RCC 7860 (cell line): ENCODE measurements around the gene PRUNE1.

Experiments used
- DNase-seq: peaks from one replicate; pipeline ENCODE4 v3.0.0-alpha.2; 2015; ENCODE audit warnings: low spot score
- FAIRE-seq: peaks from 2 replicates; lab custom pipeline; 2012; peaks lifted over from hg19 to GRCh38; lab: Jason Lieb, UNC

The PRUNE1 gene

DNA sequence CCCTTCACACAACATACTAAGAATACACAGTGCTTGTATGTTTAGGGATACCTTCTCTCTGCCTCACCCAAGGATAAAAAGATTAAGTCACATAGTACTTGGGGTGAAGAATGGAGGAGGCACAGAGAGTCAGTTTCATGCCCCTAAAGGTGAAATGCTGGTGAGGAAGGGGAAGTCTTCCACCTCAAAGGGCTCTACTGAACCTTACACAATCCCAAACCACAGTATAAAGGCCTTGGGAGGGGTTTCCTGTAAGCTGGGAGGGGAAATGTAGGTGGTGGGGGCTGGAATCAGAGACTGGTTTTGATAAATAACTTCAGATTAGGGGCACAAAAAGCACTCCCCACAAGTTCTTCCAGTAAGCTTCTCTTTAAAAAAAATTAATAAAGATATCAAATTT, 5.1 kb upstream of the PRUNE1 start:
- DNase-seq (no peak), FAIRE-seq (no peak)

DNA sequence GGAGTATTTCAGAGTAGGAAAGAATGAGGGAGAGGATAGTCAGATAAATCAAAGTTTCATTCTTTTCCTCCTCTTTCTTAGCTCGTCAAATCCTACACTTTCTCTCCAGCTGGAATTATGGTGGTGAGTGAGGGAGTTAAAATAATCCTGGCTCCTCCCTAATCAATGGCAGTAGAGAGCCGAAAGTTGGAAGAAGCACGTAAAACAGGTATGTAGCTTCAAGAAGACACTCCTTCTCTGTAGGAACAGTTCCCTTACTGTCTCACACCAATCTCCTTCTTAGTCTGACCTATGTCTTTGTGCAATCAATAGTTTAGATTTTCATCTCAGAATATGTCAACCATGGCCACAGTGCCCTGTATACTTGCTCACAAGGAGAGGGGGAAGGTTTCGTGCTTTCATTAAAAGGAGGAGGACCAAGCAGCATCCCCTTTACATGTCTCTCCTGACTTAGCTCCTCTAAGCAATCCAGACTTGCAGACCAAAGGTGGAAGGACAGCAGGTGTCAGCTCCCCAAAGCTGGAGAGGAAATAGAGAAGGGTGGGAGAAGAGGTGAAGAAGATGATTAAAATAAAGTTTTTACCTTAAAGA, 2.4 kb upstream of the PRUNE1 start:
- no peak for FAIRE-seq
- DNase-seq: no peak

DNA sequence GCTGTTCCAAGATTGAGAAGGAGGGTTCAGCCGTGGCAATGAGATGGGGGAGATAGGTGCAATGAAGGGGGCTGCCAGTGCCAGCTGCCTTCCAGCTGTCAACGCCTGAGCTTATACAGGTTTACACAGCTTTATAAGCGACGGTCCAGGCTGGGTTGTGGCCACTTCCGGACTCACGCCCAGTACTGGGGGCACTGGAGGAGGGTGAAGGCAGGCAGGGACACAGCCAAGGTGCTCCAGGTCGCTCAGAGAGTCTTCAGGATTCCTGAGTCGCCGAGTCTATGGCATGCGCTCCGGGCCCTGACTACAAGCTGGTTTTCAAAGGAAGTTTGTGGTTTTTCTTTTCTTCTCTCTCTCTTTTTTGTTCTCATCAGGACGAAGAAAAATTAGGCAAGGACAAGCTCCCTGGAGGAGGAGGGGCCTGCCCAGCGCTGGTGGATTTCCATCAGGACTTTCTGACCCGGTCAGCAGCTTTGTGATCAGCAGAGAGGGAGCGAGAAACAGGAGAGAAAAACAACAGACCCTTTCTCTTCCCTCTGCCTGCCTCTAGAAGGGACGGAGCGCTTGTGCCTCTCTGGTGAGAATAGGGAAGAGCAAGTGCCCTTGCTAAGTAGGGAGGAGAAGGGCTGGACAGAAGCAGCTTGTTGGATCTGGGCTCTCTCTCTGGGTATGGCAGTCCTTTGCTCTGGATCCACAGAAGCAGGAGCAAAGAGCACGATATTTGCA, 1.8 kb upstream of the PRUNE1 start, which contains the start of gene MINDY1:
MINDY1 (minus strand) TSS at position 576 of the 726 bp plus-strand sequence. CDS start 4,285 bp downstream, outside the sequence.
- FAIRE-seq (peak; percentile 24), DNase-seq (peak; percentile 78)

DNA sequence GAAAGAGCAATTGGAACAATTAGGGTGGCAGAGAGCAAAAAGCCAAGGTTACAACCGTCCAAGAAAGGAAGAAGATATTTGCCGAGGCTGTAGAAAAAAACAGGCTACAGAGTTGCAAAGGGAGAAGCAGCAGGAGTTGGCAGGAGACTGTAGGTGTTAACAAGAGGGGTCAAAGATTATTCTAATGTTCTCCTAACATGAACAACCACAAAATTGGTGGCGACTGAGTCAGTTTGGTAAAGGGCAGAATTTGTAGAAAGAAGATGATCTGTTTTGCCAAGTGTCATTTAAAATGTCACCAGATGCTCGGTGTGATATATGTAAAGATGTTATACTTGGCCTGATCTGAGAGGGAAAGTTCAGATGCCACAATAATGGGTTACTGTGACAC, 401 bp upstream of the PRUNE1 start:
- FAIRE-seq: no peak
- DNase-seq: no peak

DNA sequence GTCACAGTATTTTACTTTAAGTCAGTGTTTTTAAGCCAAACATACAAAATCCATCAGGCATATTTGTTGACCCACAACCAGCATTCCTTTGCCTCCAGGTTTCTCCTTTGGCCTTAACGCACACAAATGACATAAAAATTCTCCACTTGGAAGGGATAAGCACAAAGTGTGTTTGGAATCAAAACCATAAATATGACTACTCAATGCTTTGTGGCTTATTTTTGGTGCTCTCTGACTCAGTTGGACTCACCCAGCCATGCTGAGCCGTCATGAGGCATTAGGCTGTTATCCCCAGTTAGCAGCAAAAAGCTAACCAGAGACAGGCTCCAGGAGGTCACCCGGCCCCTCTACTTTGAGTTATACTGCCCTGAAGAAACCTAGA, 948 bp downstream of the PRUNE1 start:
- DNase-seq: peak; percentile 51
- no peak for FAIRE-seq

DNA sequence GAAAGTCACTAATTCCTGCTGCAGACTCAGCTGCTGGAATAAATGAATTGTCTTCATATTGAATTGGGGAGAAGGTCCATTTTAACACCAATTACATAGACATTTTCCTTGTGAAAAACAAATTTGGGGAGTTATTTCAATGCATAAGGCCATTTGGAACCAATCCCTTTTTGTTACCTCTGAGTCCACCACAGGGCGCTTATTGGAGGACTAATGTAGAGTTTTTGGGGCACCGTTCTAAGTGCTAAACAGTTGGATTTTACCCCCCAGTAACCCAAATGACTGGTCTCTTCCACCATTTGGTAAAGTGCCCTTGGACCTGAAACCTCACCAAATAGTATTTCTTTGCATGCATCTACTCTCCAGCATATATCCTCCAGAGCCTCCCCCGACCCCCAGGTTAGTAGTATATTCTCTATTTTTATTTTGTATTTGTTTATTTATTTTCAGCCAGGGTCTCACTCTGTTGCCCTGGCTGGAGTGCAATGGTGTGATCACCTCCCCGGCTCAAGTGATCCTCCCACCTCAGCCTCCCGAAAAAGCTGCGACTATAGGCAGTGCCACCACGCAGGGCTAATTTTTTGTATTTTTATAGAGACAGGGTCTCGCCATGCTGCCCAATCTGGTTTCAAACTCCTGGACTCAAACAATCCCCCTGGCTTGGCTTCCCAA, 1.6 kb downstream of the PRUNE1 start:
- FAIRE-seq: no peak
- DNase-seq: no peak

DNA sequence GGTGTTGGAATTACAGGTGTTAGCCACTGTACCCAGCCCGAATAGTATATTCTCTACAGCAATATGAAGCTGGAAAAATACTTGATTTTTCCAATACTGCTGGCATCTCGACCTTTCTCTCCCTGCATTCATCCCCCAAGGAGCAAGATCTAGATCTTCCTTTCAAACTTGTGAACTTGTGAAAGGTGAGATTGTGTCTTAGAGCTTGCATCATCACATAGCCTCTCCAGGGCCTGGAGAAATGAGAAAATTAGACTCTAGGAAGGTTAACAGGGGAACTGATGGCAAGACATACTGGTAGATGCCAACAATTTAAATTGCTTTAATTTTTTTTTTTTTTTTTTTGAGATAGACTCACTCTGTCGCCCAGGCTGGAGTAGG, 2.1 kb downstream of the PRUNE1 start:
- FAIRE-seq (no peak), DNase-seq (no peak)

DNA sequence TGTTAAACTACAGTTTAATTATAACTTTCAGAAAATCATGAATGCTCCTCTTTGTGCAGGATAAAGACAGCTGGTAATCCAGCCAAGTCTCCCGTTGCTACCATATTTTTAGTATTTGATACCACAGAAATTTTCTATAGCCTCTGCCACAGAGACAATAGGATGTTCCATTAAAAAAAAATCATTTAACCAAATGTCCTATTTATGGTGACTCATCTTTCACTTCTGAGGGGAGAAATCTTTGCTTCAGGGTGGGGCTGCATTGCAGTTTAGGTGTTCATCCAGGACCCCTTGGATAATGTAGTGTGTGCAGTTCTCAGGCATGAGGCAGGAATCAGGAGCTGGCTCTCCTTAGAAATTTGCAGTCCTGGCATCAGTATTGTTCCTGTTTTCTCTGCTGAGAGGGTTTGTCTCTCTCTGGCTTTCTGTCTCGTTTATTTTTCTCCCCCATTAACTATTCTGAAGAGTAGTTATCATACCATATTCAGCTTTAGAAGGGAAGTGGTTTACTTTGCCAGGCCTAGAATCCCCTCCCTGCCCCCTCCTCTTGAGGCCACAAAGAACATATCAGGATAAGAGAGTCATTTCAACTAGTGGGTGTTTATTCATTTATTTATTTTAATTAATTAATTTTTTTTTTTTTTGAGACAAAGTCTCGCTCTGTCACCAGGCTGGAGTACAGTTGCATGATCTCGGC, 3.1 kb downstream of the PRUNE1 start:
- no peak for FAIRE-seq
- DNase-seq: no peak

DNA sequence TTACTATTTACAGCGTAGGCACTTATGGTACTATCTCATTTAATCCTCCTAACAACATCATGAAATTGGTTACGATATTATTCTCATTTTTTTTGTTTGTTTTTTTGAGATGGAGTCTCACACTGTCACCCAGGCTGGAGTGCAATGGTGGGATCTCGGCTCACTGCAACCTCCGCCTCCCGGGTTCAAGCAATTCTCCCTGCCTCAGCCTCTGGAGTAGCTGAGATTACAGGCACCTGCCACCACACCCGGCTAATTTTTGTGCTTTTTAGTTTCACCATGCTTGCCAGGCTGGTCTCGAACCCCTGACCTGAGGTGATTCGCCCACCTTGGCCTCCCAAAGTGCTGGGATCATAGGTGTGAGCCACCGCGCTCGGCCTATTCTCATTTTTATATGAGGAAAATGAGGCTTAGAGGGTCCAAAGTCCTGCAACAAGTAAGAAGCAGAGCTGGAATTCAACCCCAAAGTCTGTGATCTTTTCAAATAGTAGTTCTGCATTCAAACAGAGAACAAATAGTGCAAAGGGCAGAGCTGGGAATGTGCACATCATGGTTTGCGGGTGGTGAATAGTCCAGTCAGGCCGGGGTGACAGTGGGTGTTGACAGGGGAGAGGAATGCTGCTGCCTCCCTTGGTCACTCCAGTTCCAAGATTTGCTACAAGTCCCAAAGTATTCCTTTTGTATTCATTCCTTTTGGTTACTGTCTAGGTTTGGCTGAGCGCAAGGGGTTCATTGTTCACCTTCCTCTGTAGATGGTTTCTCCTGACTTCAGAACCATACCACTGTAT, 4.6 kb downstream of the PRUNE1 start:
- no peak for DNase-seq
- FAIRE-seq: no peak

DNA sequence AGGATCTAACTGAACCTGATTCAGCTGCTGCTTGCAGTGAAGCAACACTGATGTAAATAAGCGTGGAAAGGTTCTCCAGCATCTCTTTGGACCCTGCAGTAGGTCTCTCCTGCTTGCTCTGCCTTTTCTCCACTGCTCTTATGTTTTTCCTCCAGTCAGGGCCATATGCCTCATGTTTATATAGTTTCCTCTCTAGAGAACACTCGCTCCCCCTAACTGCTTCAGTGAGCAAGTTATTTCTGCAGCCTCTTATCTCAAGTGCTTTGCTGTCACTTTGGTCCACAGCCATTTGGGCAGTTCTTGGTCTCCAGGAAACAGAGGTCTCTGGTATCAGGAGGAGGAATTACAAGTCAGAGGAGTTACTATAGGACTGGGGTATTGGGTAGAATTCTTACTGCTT, 5.3 kb downstream of the PRUNE1 start:
- FAIRE-seq: no peak

DNA sequence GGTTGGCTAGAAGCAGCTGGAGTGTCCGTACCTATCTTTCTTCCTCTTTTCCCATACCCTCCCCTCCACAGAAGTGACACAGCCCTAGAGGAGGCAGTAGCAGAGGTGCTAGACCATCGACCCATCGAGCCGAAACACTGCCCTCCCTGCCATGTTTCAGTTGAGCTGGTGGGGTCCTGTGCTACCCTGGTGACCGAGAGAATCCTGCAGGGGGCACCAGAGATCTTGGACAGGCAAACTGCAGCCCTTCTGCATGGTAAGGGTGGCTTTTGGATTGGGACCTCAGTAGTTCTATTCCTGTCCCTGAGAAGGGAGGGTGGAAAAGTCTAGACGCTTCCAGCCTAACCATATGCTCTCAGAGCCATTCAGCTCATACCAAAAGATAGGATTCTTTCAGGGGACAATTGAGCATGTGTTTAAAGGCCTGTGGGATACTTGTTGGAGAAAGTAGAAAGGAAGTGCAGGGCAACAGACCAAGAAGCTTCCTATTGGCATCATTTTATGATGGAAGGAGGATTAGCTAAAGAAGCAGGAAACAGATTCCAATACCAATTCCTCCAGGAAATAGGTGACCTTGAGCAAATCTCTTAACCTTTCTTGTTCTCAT, 16.4 kb downstream of the PRUNE1 start:
- FAIRE-seq (no peak), DNase-seq (peak; percentile 33)

More for the DNA sequence above, 5.3 kb downstream of the PRUNE1 start:
- no peak for DNase-seq

DNA sequence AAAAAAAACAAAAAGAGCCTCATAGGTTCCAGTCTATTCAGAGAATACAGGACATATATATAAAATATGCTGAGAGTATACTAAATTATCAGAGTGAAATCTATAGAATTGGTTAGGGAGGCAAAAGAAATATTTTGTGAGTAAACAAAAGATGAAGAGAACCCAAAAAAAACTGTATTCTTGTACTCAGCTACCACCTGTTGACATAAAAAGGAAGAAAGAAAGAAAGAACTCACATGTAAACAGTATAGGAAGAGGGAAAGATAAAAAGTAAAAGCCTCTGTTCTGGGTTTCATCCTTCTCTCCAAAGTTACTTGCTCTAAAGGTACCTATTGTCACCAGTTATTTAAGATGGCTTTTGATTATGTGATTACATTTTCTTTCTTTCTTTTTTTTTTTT, 18.2 kb downstream of the PRUNE1 start:
- DNase-seq (no peak), FAIRE-seq (no peak)

DNA sequence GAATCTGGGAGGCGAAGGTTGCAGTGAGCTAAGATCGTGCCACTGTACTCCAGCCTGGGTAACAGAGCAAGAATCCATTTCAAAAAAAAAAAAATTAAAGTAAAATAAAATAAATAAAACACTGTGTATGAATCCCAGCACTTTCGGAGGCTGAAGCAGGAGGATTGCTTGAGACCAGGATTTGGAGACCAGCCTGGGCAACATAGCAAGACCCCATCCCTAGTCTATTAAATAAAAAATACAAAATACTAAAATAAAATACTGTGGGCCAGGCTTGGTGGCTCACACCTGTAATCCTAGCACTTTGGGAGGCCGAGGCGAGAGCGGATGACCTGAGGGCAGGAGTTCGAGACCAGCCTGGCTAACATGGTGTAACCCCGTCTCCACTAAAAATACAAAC, 23.9 kb downstream of the PRUNE1 start:
- FAIRE-seq (no peak), DNase-seq (no peak)

DNA sequence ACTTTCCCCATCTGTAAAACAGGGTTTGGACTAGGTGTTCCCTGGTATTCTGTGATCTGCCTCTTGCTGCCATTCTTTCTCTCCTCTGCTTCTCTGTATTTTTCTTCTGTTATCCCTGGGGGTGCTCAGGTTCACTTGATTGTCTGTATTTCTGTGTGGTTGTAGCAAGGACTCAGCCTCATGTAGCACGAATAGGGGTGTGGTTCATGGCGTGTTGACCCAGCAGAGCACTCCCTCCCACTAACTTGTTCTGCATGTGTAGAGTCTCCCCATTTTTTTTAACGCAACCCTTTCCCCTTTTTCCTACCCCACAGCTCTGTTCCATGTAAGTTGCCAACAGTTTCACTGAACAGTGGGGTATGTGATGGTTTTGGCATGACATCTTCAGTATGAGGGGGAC, 26.9 kb downstream of the PRUNE1 start:
- FAIRE-seq: no peak
- DNase-seq: no peak

DNA sequence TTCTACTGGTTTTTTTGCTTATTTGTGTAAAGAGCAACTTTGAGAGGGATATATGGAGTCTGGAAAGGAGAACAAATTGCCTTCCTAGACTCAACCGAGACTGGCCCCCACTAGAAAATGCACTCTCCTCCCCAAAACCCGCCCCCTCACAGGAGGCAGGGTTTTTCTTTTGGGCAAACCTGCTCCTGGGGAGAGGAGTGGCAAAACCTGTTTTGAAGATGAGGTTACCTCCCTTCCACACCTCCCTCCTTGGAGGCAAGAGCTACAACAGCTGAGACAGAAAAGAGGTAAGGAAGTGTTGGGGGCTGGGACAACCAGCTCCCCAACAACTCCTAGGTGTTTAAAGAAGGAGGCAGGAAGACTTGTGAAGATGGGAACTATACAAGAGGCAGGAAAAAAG, 28.1 kb downstream of the PRUNE1 start, which contains the start of gene BNIPL:
BNIPL (plus strand) TSS at position 231 of the 400 bp plus-strand sequence; CDS start at position 371, 140 bp downstream.
- no peak for DNase-seq
- no peak for FAIRE-seq

DNA sequence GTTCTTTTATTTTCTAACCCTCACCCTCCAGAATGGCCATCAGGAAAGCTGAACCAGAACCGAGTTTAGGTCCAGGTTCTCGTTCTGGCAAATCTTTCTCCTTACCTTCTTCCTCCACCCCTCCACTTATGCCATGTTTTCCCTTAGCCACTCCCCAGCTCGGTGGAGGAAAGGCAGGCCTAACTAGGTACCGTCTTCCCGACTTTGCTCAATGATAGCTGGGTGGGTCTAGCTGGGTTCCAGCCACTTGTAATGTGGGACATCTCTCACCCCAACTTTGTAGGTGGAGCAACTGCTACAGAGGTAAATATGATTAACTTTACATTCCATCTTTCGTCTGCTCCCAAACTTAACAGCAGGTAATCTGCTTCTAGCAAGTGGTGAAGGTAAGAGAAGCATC, 28.8 kb downstream of the PRUNE1 start:
- DNase-seq (no peak), FAIRE-seq (no peak)

DNA sequence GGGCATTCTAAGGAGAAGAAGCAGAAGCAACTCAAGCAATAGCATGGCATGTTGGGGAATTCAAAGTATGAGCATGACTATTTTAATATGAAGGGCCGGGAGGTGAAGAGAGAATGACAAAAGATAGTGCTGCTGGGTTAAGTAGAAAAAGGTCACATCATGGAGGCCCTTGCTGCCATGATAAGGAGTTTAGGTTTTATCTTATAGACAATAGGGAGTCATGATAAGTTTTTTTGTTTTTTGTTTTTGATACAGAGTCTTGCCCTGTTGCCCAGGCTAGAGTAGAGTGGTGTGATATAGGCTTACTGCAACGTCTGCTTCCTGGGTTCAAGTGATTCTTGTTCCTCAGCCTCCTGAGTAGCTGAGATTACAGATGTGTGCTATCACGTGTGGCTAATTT, 31.3 kb downstream of the PRUNE1 start:
- no peak for FAIRE-seq

DNA sequence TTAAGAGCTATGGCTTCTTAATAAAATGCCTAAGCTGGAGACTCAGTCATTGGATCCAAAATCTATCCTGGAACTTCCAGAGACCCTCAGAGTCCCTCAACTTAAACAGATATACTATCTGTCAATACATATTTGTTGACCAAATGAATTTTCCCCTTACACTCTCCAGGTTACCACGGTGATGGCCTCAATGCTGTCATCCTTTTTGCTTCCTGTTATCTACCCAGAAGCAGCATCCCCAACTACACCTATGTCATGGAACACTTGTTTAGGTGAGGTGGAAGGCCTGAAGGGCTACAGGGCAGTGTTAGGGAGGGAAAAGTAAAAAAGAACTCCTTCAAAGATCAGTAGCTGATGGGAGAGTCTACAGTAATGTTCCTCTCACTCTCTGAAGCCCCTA, 34.9 kb downstream of the PRUNE1 start:
- DNase-seq (no peak), FAIRE-seq (no peak)

More for the DNA sequence above, 31.3 kb downstream of the PRUNE1 start:
- DNase-seq: no peak

DNA sequence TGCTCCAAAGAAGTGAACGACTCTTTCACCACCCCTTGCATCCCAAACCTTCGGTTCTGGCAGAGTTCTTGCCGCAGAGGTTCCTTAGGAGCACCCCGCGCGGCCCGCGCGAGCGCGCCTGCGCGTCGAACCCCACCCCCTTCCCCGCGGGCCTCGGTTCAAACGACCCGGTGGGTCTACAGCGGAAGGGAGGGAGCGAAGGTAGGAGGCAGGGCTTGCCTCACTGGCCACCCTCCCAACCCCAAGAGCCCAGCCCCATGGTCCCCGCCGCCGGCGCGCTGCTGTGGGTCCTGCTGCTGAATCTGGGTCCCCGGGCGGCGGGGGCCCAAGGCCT, 39.3 kb downstream of the PRUNE1 start, which contains the start of gene C1orf56:
C1orf56 (plus strand) TSS at position 161 of the 334 bp plus-strand sequence; CDS start at position 258, 97 bp downstream.
- DNase-seq (no peak), FAIRE-seq (no peak)
